Common myeloid progenitor, CD34-positive (primary cell): ENCODE measurements around the gene MIS18A.

ENCODE experiments used
- CTCF ChIA-PET: fragments of 350-600 bp; sonication (Branson Sonifier 250); formaldehyde crosslinking; loops from one replicate; lab custom pipeline; 2021; ENCODE audit warnings: antibody characterized with exemption; lab: Charles Lee
- POLR2A ChIA-PET: fragments of 350-600 bp; sonication (Branson Sonifier 250); formaldehyde crosslinking; loops from one replicate; lab custom pipeline; 2021; ENCODE audit warnings: antibody characterized with exemption; lab: Charles Lee
- DNase-seq, 3 donors: peaks; one replicate each; pipeline versions ENCODE4 v3.0.0 to v3.0.0-alpha.2; 2013
- H3K27ac ChIP-seq, 2 experiments: 1 replicate in 1 of 2; 2 replicates in 1 of 2; pipeline ENCODE4 v1.7.0; 2013; ENCODE audit warnings: inconsistent platforms in 2 of 2, low read length in 2 of 2, mild to moderate bottlenecking in 2 of 2, low read depth in 1 of 2, moderate library complexity in 1 of 2; ENCODE audit not compliant: severe bottlenecking in 2 of 2, insufficient read depth in 1 of 2, poor library complexity in 1 of 2
- H3K27me3 ChIP-seq, 5 experiments: replicated peaks in 2 of 5; 1 replicate in 3 of 5; 2 replicates in 2 of 5; pipeline versions ENCODE4 v1.6.1 to v1.7.0; 2013; ENCODE audit warnings: low read length in 4 of 5, mild to moderate bottlenecking in 2 of 5, moderate library complexity in 2 of 5, inconsistent platforms in 1 of 5; ENCODE audit not compliant: insufficient read depth in 5 of 5, control insufficient read depth in 4 of 5
- H3K36me3 ChIP-seq, 4 experiments: 1 replicate in 2 of 4; 2 replicates in 2 of 4; pipeline versions ENCODE4 v1.6.1 to v1.7.0; 2013; ENCODE audit warnings: low read length in 3 of 4, control low read depth in 1 of 4, mild to moderate bottlenecking in 1 of 4; ENCODE audit not compliant: control insufficient read depth in 4 of 4, insufficient read depth in 4 of 4
- H3K4me1 ChIP-seq, 4 experiments: 1 replicate in 3 of 4; 2 replicates in 1 of 4; pipeline versions ENCODE4 v1.6.1 to v1.7.1; 2013; ENCODE audit warnings: low read length in 3 of 4, mild to moderate bottlenecking in 3 of 4, control low read depth in 1 of 4, inconsistent platforms in 1 of 4, moderate library complexity in 1 of 4; ENCODE audit not compliant: control insufficient read depth in 4 of 4, insufficient read depth in 4 of 4; ENCODE audit errors: control extremely low read depth in 1 of 4
- H3K4me3 ChIP-seq, 7 experiments: 1 replicate in 4 of 7; 2 replicates in 3 of 7; pipeline versions ENCODE4 v1.5.1 to v1.7.0; 2013; ENCODE audit warnings: mild to moderate bottlenecking in 7 of 7, low read length in 6 of 7, moderate library complexity in 6 of 7, inconsistent platforms in 2 of 7, low read depth in 2 of 7, control low read depth in 1 of 7; ENCODE audit not compliant: insufficient read depth in 4 of 7, control insufficient read depth in 1 of 7; ENCODE audit errors: extremely low read depth in 1 of 7
- H3K9me3 ChIP-seq, 5 experiments: 1 replicate in 4 of 5; 2 replicates in 1 of 5; pipeline versions ENCODE4 v1.6.1 to v1.7.1; 2013; ENCODE audit warnings: low read length in 4 of 5, mild to moderate bottlenecking in 2 of 5, inconsistent platforms in 1 of 5, low read depth in 1 of 5, moderate library complexity in 1 of 5; ENCODE audit not compliant: control insufficient read depth in 4 of 5, insufficient read depth in 2 of 5; ENCODE audit errors: control extremely low read depth in 1 of 5
- WGBS: methylation state at CpG from one replicate; pipeline ENCODE4 v1.1.5; 2013; ENCODE audit not compliant: insufficient coverage; 5-methylcytosine and 5-hydroxymethylcytosine counted together

MIS18A gene

GRCh38 chr21:32233055-32233546 lies 45.7 kb downstream of the MIS18A start:
- CTCF ChIA-PET: no interaction called here

GRCh38 chr21:32226444-32226843 lies 52.4 kb downstream of the MIS18A start:
- CTCF ChIA-PET: no interaction called here
- WGBS: no CpG with 5 or more reads among the region's 1 CpG

More at GRCh38 chr21:32233055-32233546, 45.7 kb downstream of the MIS18A start:
- POLR2A ChIA-PET: no interaction called here
- Histone ChIP-seq H3K4me3 (no peak overlapping the region), H3K27ac (no peak overlapping the region), H3K4me1 (no peaks in the 10 kb centered on the region), H3K9me3 (no peaks in the 10 kb centered on the region), H3K36me3 (no peaks in the 10 kb centered on the region), H3K27me3 (no peaks in the 10 kb centered on the region)
- no peak for DNase-seq
- WGBS: 20% methylated on average over 1 of the region's 4 CpGs

More at GRCh38 chr21:32226444-32226843, 52.4 kb downstream of the MIS18A start:
- H3K27ac ChIP-seq: no peak overlapping the region
- no peak overlapping the region for H3K4me3 ChIP-seq
- no peaks in the 10 kb centered on the region for H3K9me3 ChIP-seq
- no peaks in the 10 kb centered on the region for H3K4me1 ChIP-seq
- no peak for DNase-seq
- POLR2A ChIA-PET: no interaction called here
- no peaks in the 10 kb centered on the region for H3K36me3 ChIP-seq
- H3K27me3 ChIP-seq: no peaks in the 10 kb centered on the region
